H1 (cell line): ENCODE measurements around the gene PRR36. TPM values are rescaled to one million over a fixed set of nuclear protein-coding genes. Genes with fewer than 3 reads are reported as not detected.

Experiments
- CTCF ChIA-PET: fragments of 300-600 bp; sonication (Branson Sonifier 250); formaldehyde crosslinking; loops from one replicate; lab custom pipeline; 2021; ENCODE audit not compliant: partially characterized antibody; lab: Charles Lee
- POLR2A ChIA-PET: fragments of 300-600 bp; sonication (Branson Sonifier 250); formaldehyde crosslinking; loops from one replicate; lab custom pipeline; 2021; ENCODE audit warnings: inconsistent platforms; ENCODE audit not compliant: partially characterized antibody; lab: Charles Lee
- DNase-seq, 2 experiments: peaks; one replicate each; pipeline versions ENCODE4 v3.0.0 to v3.0.0-alpha.2; 2010 to 2022; ENCODE audit warnings: low spot score in 2 of 2, low read depth in 1 of 2, mixed read lengths in 1 of 2
- FAIRE-seq: peaks from 2 replicates; lab custom pipeline; 2011; peaks lifted over from hg19 to GRCh38; lab: Jason Lieb, UNC
- H2AFZ ChIP-seq: 2 replicates; pipeline ENCODE4 v1.8.1; 2012; ENCODE audit warnings: low read length, inconsistent platforms
- H2AK5ac ChIP-seq: 2 replicates; pipeline ENCODE4 v1.6.1; 2013; ENCODE audit warnings: low read depth, low read length
- H2BK120ac ChIP-seq: replicated peaks from 2 replicates; pipeline ENCODE3; 2013; ENCODE audit warnings: low read depth, low read length, inconsistent platforms
- H2BK12ac ChIP-seq: 2 replicates; pipeline ENCODE4 v1.6.1; 2013; ENCODE audit warnings: low read depth, low read length
- H2BK15ac ChIP-seq: 2 replicates; pipeline ENCODE4 v1.6.1; 2013; ENCODE audit warnings: low read length
- H2BK20ac ChIP-seq: 2 replicates; pipeline ENCODE4 v1.6.1; 2013; ENCODE audit warnings: low read length
- H2BK5ac ChIP-seq: 2 replicates; pipeline ENCODE4 v1.6.1; 2013; ENCODE audit warnings: low read depth, low read length
- H3K14ac ChIP-seq: 2 replicates; pipeline ENCODE4 v1.6.1; 2013; ENCODE audit warnings: inconsistent platforms; ENCODE audit not compliant: insufficient read length
- H3K18ac ChIP-seq: 2 replicates; pipeline ENCODE4 v1.6.1; 2013; ENCODE audit warnings: low read length; ENCODE audit errors: extremely low read depth
- H3K23ac ChIP-seq: 2 replicates; pipeline ENCODE4 v1.6.1; 2013; ENCODE audit warnings: inconsistent platforms; ENCODE audit not compliant: insufficient read length
- H3K23me2 ChIP-seq: 2 replicates; pipeline ENCODE4 v1.6.1; 2013; ENCODE audit warnings: low read depth, low read length
- H3K27ac ChIP-seq: 2 replicates; pipeline ENCODE4 v1.6.1; 2011; ENCODE audit warnings: low read depth, low read length, inconsistent platforms
- H3K27me3 ChIP-seq, 4 experiments: replicated peaks in 1 of 4; 1 replicate in 1 of 4; 2 replicates in 3 of 4; pipeline versions ENCODE4 v1.6.1 to v1.8.1; 2011 to 2013; ENCODE audit warnings: low read length in 3 of 4, mild to moderate bottlenecking in 3 of 4, inconsistent platforms in 2 of 4, mixed read lengths in 2 of 4, moderate library complexity in 1 of 4; ENCODE audit not compliant: control insufficient read depth in 3 of 4, insufficient read depth in 3 of 4; ENCODE audit errors: extremely low read depth in 1 of 4
- H3K36me3 ChIP-seq, 4 experiments: 2 replicates each; pipeline versions ENCODE4 v1.6.1 to v1.8.1; 2011 to 2013; ENCODE audit warnings: mild to moderate bottlenecking in 4 of 4, low read length in 3 of 4, moderate library complexity in 2 of 4, control low read depth in 1 of 4, inconsistent platforms in 1 of 4; ENCODE audit not compliant: insufficient read depth in 4 of 4, control insufficient read depth in 2 of 4
- H3K4ac ChIP-seq: replicated peaks from 2 replicates; pipeline ENCODE3; 2013; ENCODE audit warnings: low read length, low read depth, mixed read lengths, inconsistent platforms; ENCODE audit not compliant: insufficient read length
- H3K4me1 ChIP-seq, 4 experiments: replicated peaks in 1 of 4; 1 replicate in 1 of 4; 2 replicates in 3 of 4; pipeline versions ENCODE4 v1.6.1 to v1.8.1; 2011 to 2013; ENCODE audit warnings: low read length in 3 of 4, inconsistent platforms in 2 of 4, mixed read lengths in 1 of 4; ENCODE audit not compliant: insufficient read depth in 4 of 4, control insufficient read depth in 3 of 4
- H3K4me2 ChIP-seq, 2 experiments: 2 replicates each; pipeline versions ENCODE4 v1.6.1 to v1.8.1; 2011 to 2013; ENCODE audit warnings: low read depth in 2 of 2, low read length in 2 of 2, control low read depth in 1 of 2, inconsistent platforms in 1 of 2, mild to moderate bottlenecking in 1 of 2; ENCODE audit not compliant: insufficient read depth in 1 of 2
- H3K4me3 ChIP-seq, 4 experiments: fragments of 200-600, 300-600 bp in 1 of 4; sonication (generic), shearing (Covaris generic), sonication (Bioruptor Twin) in 1 of 4; 2 replicates each; pipeline versions ENCODE4 v1.5.1 to v1.8.1; 2011 to 2016; ENCODE audit warnings: low read length in 4 of 4, low read depth in 3 of 4, control low read depth in 2 of 4, inconsistent platforms in 2 of 4, mild to moderate bottlenecking in 2 of 4, mixed read lengths in 1 of 4, moderate library complexity in 1 of 4; ENCODE audit not compliant: insufficient read depth in 2 of 4; ENCODE audit errors: extremely low read depth in 1 of 4
- H3K56ac ChIP-seq: replicated peaks from 2 replicates; pipeline ENCODE3; 2013; ENCODE audit warnings: low read depth, mild to moderate bottlenecking, mixed read lengths, low read length, inconsistent platforms; ENCODE audit not compliant: insufficient read length
- H3K79me1 ChIP-seq: 2 replicates; pipeline ENCODE4 v1.6.1; 2013; ENCODE audit warnings: low read depth, low read length, control low read depth
- H3K79me2 ChIP-seq, 2 experiments: 2 replicates each; pipeline versions ENCODE4 v1.6.1 to v1.8.1; 2012 to 2013; ENCODE audit warnings: low read length in 2 of 2, mild to moderate bottlenecking in 2 of 2, inconsistent platforms in 1 of 2; ENCODE audit not compliant: insufficient read depth in 2 of 2, control insufficient read depth in 1 of 2
- H3K9ac ChIP-seq, 4 experiments: replicated peaks in 1 of 4; 1 replicate in 1 of 4; 2 replicates in 3 of 4; pipeline versions ENCODE4 v1.6.1 to v1.8.1; 2011 to 2013; ENCODE audit warnings: low read depth in 3 of 4, low read length in 3 of 4, control low read depth in 2 of 4, mild to moderate bottlenecking in 2 of 4, moderate library complexity in 2 of 4, inconsistent platforms in 1 of 4; ENCODE audit errors: extremely low read depth in 1 of 4
- H3K9me3 ChIP-seq, 2 experiments: 2 replicates each; pipeline versions ENCODE4 v1.6.1 to v1.8.1; 2012 to 2013; ENCODE audit warnings: mild to moderate bottlenecking in 2 of 2, moderate library complexity in 2 of 2, control low read depth in 1 of 2, inconsistent platforms in 1 of 2, low read depth in 1 of 2, low read length in 1 of 2, mixed read lengths in 1 of 2; ENCODE audit not compliant: insufficient read depth in 2 of 2
- H4K20me1 ChIP-seq, 2 experiments: replicated peaks in 1 of 2; 2 replicates each; pipeline versions ENCODE3 to v1.8.1; 2011 to 2013; ENCODE audit warnings: inconsistent platforms in 2 of 2, low read length in 2 of 2, mild to moderate bottlenecking in 1 of 2; ENCODE audit not compliant: insufficient read depth in 2 of 2, control insufficient read depth in 1 of 2
- H4K5ac ChIP-seq: 2 replicates; pipeline ENCODE4 v1.6.1; 2013; ENCODE audit warnings: low read length, low read depth, mixed read lengths, inconsistent platforms; ENCODE audit not compliant: insufficient read length
- H4K8ac ChIP-seq: 2 replicates; pipeline ENCODE4 v1.8.0; 2013; ENCODE audit warnings: mild to moderate bottlenecking, moderate library complexity, low read length, inconsistent platforms; ENCODE audit not compliant: insufficient read depth; ENCODE audit errors: extremely low read depth
- H4K91ac ChIP-seq: replicated peaks from 2 replicates; pipeline ENCODE3; 2013; ENCODE audit warnings: low read length, mixed read lengths, inconsistent platforms; ENCODE audit not compliant: insufficient read length
- WGBS, 2 experiments: shearing (Covaris generic) in 1 of 2; methylation state at CpG; one replicate each; pipeline versions ENCODE4 v1.1.6 to v1.1.7; 2013 to 2015; ENCODE audit warnings: low lambda C conversion rate in 2 of 2, mixed read lengths in 2 of 2, inconsistent platforms in 1 of 2, low coverage in 1 of 2, missing lambda C conversion rate in 1 of 2; ENCODE audit not compliant: insufficient replicate concordance in 2 of 2, insufficient coverage in 1 of 2, insufficient read length in 1 of 2; ENCODE audit errors: extremely low coverage in 1 of 2, missing lambda C conversion rate in 1 of 2; 5-methylcytosine and 5-hydroxymethylcytosine counted together
- polyA plus RNA-seq, 7 experiments: library from polyadenylated mRNA; depleted of rRNA in 3 of 7; stranded (reverse) in 5 of 7; unstranded in 2 of 7; fragments of >200 nt in 5 of 7; fragments of 200-250 nt in 2 of 7; gene quantifications; 1 replicate in 5 of 7; 2 replicates in 1 of 7; 4 replicates in 1 of 7; pipeline versions ENCODE4 v1.2.1 to v1.2.3, GENCODE V29; 2011 to 2013; ENCODE audit warnings: missing spikeins in 2 of 7, mixed read lengths in 2 of 7
- total RNA-seq: library from RNA; stranded (reverse); fragmentation: NEBNext Ultra II Directional; extraction: Animal tissue kit (Norgen Biotek cat#: 25700); gene quantifications from 2 replicates; pipeline ENCODE4 v1.2.1, GENCODE V29; 2021

PRR36 gene
- total and polyA plus RNA-seq, 2 of the 8 experiments (the other 6 are each of a cell fraction or from before 2014, with no cell fraction given), result 1.6 to 23.9 TPM

- ChIA-PET CTCF (interaction anchor here (0.8 to 11.2 kb wide), 19 partner anchors 11 to 503 kb away, joined by 3 to 112 read pairs (median 4); partner anchors contain the start of genes SNAPC2, TGFBR3L and TIMM44), POLR2A (interaction anchor here (0.5 to 3.1 kb wide), 17 partner anchors 9 to 291 kb away, joined by 3 to 18 read pairs (median 4); partner anchors contain the start of genes MAP2K7, SNAPC2, TIMM44 and TRAPPC5)
- 65% methylated on average over 8 of the region's 8 CpGs; no CpG with 5 or more reads in 1 of the 2 experiments for WGBS, 2 experiments
- Histone ChIP-seq H3K27me3 (peaks cover 0 to 14% (median 10%) of the 10 kb centered on the region in 4 experiments; a peak in 5 of 7 replicates), H3K27ac (no peak overlapping the region), H4K91ac (no peak overlapping the region), H3K9me3 (no peaks in the 10 kb centered on the region), H3K56ac (no peak overlapping the region), H2AFZ (no peak overlapping the region), H4K5ac (no peak overlapping the region), H2BK120ac (no peak overlapping the region), H3K79me2 (no peaks in the 10 kb centered on the region), H2BK12ac (no peak overlapping the region), H3K79me1 (no peaks in the 10 kb centered on the region), H2BK15ac (0 out of 2 replicates have a peak overlapping the region, but pooled peaks have one; percentile 40), H2AK5ac (no peak overlapping the region), H3K14ac (no peak overlapping the region), H3K4me2 (peak overlapping the region; percentile 43 to 82), H2BK5ac (no peak overlapping the region; the same call in 1 of the 2 replicates), H3K36me3 (no peaks in the 10 kb centered on the region), H3K18ac (no peak overlapping the region), H4K8ac (peak overlapping the region; percentile 75), H3K4me1 (peaks cover 4 to 28% (median 17%) of the 10 kb centered on the region in 4 experiments; a peak in 6 of 7 replicates), H3K9ac (no peak overlapping the region), H3K4ac (no peak overlapping the region), H3K23ac (no peak overlapping the region), H3K4me3 (peak overlapping the region in 3 of 4 experiments; percentile 16 to 56 (median 17); a peak in 4 of 8 replicates), H4K20me1 (peaks cover 0 to 4% of the 10 kb centered on the region in 2 experiments), H3K23me2 (peaks cover 12% of the 10 kb centered on the region; the same call in 1 of the 2 replicates), H2BK20ac (no peak overlapping the region)
- FAIRE-seq (no peak), DNase-seq (no peak)
Measured at GRCh38 chr19:7857727-7858108, 16.5 kb downstream of the PRR36 start.
